NCI-H1417 treated with DMSO at 0.1 percent for 48 hours (cell line): ENCODE data around the gene MRTFB.

Source experiments
- DNase-seq: peaks from one replicate; lab custom pipeline; 2025; lab: John Stamatoyannopoulos, UW

MRTFB gene

DNA sequence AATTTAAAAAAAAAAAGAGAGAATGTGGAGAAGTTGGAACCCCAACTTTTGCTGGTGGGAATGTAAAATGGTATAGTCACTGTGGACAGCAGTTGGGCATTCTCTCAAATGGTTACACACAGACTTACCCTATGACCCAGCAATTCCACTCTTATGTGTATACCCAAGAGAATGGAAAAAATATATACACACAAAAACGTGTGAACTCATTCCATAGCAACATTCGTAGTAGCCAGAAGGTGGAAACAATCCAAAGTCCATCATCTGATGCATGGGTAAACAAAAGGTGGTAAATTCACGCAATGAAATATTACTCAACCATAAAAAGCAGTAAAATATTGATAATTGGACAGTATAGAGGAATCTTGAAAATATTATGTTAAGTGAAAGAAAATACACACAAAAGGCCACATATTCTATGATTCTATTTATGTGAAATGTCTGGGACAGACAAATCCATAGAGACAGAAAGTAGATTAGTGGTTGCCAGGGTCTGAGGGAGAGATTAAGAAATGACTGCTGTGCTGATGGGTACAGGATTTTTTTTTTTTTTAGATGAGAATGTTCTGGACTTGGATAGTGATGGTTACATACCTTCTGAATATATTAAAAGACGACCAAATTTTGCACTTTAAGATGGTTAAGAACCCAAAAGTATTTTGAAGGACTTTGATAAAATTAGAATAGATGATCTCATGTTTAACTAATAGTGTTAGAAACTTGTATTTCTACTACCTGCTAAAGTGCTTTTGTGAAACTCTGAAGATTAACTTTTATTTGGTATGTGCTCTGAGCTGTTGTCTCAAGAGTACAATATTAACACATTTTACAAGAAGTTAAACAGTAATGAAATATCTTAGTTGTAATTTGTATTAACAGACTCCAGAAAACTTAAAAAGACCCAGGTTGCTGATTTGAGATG, 60.9 kb downstream of the MRTFB start:
- DNase-seq: no peak

DNA sequence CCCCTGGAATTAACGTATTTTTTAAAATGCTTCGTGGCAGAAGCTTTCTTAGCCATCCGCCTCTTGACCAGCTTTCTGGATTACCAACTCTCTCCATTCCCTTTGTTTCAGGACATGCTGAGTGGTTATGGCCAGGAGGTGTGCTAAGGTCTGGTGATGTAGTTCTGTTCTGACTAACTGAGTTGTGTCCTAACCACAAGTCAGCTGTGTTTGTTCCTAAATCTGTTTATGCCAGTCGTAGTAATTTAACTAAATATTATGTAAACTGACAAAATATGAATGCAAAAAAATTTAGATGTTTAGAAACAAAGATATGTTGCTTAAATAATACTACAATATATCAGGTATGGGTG, 61.6 kb downstream of the MRTFB start:
- no peak for DNase-seq

GRCh38 chr16:14133907-14134306, 62.8 kb downstream of the MRTFB start:
- no peak for DNase-seq

- DNase-seq: no peak
Observed at GRCh38 chr16:14135704-14136103, 64.6 kb downstream of the MRTFB start.

GRCh38 chr16:14139872-14140271, 68.8 kb downstream of the MRTFB start:
- no peak for DNase-seq

- no peak for DNase-seq
Observed at GRCh38 chr16:14140923-14141322, 69.8 kb downstream of the MRTFB start.

GRCh38 chr16:14146445-14146844, 75.3 kb downstream of the MRTFB start:
- DNase-seq: no peak

DNA sequence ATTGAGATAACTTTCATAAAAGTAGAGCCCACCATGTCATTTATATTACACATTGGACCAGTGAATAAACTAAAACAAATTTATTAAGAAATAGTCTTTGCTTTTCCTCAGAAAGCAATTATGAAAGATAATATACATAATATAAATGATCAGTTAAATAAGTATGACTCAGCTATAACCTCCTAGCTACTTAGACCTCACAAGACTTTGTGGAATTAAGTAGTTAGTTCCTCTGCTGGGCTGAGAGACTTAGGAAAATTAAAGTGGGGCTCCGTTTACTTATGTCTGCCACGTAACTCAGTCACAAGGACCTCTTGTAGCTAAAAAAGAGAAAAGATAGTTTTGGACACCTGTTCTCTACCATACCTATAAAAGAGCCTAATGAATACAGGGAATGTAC, 76.9 kb downstream of the MRTFB start:
- no peak for DNase-seq

DNA sequence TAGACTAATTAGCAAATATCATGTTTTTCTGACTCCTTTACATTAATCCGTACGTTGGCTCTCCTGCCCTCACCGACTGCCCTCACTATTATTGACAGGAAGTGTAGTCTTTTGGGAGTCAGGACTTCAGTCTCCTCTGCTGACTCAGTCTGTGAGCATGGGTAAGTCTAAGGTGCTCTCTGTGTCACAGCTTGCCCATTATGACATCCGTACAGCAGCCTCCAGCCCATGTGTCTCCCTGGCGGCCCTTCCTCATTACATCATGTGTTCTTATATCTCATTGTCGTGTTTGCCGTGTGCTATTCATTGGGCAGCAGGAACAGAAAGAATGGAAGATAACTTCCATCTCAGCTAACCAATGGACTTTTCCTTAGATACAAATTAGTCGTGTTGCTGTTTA, 77.5 kb downstream of the MRTFB start:
- DNase-seq: no peak

GRCh38 chr16:14150796-14151195, 79.7 kb downstream of the MRTFB start:
- DNase-seq: no peak

DNA sequence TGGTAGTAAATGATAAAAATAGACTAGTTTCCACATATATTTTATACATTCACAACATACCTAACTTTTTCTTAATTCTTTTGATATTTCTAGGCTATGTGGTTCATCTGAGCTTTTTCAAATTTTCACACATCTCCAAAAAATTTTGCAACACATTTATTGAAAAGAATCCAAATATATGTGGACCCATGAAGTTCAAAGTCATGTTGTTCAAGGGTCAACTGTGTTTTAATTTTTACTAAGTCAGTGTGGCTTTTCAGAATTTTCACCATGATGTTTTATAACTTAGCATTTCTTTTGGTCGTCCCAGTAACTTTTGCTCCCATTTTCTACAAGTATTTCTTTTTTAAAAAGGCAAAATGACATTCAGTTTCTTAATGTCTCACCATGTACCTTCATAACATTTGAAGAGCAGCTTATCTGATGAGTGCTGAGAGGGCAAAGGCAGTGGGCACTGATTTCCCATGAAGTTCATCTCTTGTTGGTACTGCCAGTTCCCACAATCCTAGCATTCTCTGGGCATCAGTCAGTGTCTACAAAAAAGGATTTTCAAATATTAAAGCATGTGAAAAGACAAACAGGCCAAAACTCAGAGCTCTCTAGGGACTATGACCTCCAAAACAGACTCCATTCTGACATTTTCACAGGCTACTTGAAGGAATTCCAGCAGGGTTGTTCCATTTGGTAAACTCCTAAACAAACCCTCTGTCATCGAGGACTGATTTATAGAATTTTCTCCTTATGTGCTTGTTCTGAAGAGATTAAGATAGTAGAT, 80.3 kb downstream of the MRTFB start:
- no peak for DNase-seq

DNA sequence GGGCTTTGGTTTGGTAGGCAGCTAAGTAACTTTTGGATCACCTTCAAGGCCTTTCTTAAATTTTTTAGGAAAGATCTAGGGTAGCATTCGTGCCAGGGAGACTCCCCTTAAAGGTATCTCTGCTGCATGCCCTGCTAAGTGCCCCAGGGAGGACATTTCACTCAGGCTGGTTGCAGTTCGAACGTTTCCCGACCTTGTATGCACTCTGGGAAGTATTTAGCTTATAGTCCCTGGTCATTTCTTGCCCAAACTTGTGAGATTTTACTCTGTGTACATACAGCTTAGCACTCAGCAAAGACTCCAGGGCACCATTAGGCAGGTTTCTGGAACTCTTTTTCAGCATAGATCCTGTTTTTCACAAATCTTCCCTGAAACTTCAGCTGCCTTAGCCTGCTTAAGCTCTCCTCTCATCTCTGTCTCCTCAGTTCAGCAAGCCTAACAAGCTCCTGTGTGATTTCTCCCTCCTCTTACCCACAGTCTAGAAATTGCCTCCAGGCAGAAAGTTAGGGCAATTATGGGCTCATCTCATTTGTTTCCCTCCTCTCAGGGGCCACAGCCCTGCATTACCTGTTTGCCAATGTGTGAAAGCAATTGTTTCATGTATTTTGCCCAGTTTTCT, 84.6 kb downstream of the MRTFB start:
- no peak for DNase-seq

DNA sequence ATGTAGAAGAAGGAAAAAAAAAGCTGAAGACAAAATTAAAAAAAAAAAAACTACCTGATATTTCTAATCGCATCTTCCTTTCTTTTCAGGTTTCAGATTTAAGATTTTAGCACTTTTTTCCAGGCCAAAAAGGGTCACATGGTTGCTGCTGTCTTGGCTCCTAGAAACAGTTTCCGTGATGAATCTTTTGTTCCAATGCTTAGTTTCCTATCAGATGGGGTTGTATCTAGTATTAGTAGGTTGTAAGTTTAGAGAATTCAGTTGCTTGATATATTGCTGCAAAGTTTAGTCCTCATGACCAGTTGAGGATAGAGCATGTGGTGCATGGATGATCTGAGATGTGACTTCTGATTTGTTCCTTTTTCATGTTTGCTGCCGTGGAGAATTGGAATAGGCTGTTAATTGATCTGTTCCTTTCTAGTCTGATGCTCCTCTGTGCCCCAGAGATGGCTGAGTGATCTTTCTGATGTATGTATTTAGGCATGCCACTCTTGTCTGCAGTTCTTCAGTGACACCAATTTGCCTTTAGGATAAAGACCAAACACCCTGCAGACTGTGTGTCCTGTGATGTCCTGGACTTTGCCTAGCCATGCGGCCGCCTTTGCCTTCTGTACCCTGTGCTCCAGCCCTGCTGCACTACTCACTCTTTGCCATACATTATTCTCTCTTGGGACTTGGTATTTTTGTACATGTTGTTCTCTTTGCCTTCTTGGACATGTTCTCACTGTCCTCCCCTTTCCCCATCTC, 94.0 kb downstream of the MRTFB start:
- DNase-seq: no peak

DNA sequence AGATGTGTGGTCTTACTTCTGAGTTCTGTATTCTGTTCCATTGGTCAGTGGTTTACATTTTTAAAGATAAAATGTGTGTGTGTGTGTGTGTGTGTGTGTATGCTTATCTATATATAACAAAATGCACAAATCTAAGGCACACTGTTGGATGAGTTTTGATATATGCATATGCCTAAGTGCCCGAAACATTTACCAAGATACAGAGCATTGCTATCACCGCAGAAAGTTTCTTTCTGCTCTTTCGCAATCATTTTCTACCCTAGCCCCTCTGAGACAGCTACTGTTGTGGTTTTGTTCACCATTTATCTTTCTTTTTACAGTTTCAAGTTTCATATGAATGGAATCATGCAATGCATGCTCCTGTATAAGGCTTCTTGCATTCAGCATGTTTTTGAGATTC, 97.0 kb downstream of the MRTFB start:
- no peak for DNase-seq

GRCh38 chr16:14172200-14172809, 101.2 kb downstream of the MRTFB start:
- DNase-seq: no peak

GRCh38 chr16:14175086-14175485, 104.0 kb downstream of the MRTFB start:
- no peak for DNase-seq

- no peak for DNase-seq
Observed at GRCh38 chr16:14177704-14178103, 106.6 kb downstream of the MRTFB start.

GRCh38 chr16:14179116-14179515, 108.0 kb downstream of the MRTFB start:
- DNase-seq: no peak

DNA sequence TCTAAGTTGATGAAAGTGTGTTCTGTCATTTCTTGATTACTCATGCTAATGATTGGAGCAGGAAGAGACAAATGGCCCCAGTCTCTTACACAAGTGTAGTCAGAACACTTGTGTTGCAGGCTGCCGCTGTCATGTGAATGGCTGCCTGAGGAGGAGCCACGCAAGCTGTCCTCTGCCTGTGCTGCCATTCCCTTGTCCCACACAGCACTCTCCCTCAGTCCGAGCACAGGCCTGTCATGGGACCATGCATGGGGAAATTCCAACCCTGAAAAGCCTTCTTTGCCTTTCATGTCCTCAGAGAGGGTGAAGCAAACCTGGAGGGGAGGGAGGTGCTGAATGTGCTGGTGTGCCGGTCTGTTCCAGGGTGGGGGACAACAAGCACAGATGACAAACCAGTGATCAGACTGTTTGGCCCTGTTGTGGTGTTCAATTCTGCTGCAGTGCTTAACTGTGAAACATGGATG, 109.4 kb downstream of the MRTFB start:
- DNase-seq: no peak

DNA sequence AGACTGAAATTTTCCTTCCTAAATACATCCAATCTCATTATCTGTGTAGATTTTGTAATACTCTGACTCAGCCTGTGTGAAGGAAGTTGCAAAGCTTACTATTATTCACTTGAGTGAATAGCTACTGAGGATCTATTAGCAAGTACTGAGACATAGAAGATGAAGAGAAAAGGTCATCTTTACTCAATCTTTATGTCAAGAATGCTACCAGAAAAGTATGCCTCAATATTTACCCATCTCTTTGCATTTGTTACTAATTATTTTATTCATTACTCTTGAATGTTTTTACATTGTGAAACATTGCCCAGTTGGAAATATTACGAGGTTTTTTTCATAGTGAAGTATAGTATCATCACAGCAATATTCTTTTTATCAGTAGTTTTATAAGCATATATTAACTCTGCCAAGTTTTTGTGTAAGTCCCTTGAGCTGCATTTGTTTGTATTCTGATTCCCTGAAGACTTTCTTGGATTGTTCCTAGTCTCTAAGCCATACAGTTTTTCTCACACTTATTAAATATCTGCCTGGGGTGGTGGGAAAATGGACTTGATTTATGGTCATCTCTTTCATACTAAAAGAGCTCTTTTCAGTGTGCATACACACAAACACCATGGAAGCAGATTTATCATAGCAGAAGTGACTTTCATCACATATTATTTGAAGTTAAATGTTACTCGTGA, 110.4 kb downstream of the MRTFB start:
- DNase-seq: no peak

DNA sequence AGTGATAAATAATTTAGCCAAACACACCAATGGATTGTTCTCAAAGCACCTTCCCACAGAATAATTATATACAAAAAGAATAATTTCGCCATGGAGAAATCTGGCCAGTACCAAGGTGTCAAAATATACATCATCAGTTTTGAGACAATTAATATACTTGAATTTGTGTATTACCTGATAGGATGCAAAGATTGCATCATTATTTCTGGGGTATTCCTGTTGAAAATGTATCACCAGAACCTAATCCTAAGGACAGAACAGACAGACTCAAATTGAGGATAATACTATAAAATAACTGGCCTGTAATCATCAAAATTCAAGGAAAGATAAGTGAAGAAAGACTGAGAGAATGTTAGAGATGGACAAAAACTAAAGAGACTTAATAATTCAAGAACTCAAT, 111.9 kb downstream of the MRTFB start:
- no peak for DNase-seq
